C4-2B (cell line): ENCODE data around the gene LRRC75A.

Experiments used
- H3K27ac ChIP-seq: fragments of 450-650 bp; 2 replicates; pipeline ENCODE4 v1.5.1; 2017
- ZFX ChIP-seq: fragments of 450-650 bp; IDR thresholded peaks from 2 replicates; pipeline ENCODE4 v1.6.1; 2017
- TF ChIP-seq, protein P1 (sequence below): fragments of 450-650 bp; conservative IDR thresholded peaks from 2 replicates; pipeline ENCODE4 v1.5.1; 2017; ENCODE audit warnings: mild to moderate bottlenecking

The LRRC75A gene

DNA sequence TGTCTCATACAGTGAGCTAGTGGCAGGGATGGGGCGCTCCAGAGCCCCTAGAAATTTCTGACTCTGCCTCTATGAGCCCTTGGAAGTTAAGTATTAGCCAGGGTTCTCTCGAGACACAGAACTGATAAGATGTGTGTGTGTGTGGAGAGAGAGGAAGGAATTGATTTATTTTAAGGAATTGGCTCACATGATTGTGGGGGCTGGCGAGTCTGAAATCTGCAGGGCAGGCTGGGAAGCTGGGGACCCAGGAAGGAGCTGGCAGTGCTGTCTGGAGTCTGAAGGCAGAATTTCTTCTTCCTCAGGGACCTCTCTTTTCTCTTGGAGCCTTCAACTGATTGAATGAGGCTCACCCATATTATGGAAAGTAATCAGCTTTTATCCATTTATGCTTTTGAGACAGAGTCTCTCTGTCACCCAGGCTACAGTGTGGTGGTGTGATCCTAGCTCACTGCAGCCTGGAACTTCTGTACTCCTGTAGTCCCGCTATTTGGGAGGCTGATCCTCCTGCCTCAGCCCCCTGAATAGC lies 16.8 kb downstream of the LRRC75A start:
- TF ChIP-seq, protein P1, sequence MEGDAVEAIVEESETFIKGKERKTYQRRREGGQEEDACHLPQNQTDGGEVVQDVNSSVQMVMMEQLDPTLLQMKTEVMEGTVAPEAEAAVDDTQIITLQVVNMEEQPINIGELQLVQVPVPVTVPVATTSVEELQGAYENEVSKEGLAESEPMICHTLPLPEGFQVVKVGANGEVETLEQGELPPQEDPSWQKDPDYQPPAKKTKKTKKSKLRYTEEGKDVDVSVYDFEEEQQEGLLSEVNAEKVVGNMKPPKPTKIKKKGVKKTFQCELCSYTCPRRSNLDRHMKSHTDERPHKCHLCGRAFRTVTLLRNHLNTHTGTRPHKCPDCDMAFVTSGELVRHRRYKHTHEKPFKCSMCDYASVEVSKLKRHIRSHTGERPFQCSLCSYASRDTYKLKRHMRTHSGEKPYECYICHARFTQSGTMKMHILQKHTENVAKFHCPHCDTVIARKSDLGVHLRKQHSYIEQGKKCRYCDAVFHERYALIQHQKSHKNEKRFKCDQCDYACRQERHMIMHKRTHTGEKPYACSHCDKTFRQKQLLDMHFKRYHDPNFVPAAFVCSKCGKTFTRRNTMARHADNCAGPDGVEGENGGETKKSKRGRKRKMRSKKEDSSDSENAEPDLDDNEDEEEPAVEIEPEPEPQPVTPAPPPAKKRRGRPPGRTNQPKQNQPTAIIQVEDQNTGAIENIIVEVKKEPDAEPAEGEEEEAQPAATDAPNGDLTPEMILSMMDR: no peak
- no peak for TF ChIP-seq ZFX
- H3K27ac ChIP-seq: no peak overlapping the region

DNA sequence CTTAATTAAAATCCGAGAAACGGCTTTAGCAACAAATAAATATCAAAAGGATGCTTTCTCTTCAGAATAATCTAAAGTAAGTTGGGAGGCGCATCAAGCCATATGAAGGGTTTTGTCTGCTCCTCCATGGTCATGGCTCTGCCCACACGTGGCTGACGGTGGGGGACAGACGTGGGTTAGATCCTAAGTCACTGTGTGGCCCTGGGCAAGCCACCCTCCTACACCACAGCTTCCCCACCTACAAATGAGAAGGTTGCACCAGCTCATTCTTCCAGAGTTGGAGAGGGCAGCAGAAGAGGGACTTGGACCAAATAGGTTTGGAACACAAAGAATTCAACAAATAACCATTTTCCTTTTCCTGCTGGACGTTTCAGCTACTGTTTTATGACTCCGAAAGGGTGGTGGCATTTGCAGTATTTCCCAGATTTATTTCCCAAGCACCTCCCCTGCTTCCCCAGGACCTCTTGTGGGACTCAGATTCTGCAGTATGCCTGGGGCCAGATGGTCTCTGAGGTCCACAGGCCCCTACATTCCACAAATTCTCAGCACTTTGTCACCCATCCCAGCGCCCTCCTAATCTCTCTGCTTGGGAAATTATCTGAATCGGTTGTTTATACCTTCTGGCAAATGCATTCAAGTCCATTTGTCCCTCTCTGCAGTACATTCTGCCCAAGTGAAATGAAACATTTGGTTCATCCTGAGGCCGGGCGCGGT lies 17.8 kb downstream of the LRRC75A start:
- TF ChIP-seq, protein P1: no peak
- TF ChIP-seq ZFX: no peak

DNA sequence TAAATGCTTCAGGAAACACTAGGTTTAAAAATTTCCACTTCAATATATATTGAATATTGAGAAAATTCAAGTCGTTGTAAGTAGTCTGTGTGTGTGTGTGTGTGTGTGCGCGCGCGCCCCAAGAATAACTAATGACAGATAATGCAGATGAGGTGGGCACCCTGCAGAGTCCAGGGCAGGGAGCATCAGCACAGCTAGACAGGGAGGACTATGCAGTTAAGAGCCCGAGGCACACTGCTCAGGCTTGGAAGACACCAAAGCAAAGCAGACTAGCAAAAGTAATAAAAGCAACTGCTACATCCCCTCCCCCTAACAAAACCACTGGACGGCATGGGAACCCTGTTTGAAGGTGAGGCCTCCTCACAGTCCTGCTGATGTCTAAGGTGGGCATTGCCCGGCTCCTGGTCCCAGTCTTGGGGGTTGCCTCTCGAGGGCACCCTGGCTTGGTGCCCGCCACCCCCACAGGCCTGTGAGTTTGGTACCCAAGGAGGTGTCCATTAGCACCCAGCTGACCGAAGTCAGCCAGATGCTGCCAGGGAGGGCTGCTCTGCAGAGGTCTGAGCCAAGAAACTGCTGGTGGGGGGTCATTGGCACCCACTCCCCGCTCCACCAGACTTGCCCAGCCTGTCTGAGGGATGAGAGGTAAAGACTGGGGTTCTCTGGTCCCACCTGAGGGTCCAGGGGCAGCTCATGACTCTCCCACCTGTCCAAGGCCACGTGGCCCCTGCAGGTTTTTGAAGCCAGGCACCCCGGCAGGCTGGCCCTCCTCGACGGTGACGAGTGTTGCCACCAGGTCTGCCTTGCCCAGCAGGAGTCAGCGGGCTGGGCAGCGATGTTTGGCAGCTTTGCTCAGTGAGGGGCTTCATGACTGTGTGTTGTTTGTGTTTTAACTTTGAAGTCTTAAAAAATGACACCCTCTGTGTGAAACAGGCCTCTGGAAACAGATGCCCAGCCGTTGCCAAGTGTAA lies 18.7 kb downstream of the LRRC75A start:
- no peak overlapping the region for H3K27ac ChIP-seq
- TF ChIP-seq ZFX: no peak
- TF ChIP-seq, protein P1: no peak

More for the DNA sequence above, 17.8 kb downstream of the LRRC75A start:
- no peak overlapping the region for H3K27ac ChIP-seq

DNA sequence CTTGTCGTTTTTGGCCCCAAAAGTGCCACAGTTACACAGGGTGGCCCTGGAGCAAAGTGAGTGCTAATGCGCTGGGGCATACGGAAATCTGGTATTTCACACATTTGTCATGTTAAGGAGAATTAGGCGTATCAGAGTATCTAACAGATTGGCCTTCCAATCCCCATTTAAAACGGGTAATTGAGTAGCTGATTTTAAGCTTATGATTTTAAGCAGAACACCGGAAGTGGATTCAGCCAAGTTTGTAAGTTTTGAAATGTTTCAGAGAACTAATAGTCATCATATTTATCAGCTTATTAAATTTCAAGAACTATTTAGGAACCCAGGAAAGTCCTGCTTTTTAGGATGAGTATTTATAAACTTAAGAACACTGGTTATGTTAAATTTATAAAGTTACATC lies 19.5 kb downstream of the LRRC75A start:
- no peak overlapping the region for H3K27ac ChIP-seq
- TF ChIP-seq, protein P1: no peak
- TF ChIP-seq ZFX: no peak

DNA sequence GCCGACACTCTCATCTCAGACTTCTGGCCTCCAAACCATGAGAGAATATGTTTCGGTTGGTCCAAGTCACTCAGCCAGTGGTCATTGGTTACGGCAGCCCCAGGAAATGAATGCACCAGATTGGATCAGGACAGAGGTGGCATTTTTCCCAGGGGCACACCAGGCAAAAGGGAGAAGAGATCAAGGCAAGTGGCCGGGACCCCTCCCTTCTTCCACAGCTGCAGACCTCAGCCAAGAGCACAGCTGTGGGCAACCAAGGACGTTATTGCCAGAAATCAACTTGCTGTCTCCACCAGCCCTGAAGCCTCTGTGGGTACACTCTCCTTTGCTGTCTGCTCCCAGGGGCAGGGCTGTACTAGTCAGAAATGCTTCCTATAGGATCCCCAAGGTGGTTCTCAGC lies 20.7 kb downstream of the LRRC75A start:
- TF ChIP-seq, protein P1: no peak
- TF ChIP-seq ZFX: no peak
- no peak overlapping the region for H3K27ac ChIP-seq

DNA sequence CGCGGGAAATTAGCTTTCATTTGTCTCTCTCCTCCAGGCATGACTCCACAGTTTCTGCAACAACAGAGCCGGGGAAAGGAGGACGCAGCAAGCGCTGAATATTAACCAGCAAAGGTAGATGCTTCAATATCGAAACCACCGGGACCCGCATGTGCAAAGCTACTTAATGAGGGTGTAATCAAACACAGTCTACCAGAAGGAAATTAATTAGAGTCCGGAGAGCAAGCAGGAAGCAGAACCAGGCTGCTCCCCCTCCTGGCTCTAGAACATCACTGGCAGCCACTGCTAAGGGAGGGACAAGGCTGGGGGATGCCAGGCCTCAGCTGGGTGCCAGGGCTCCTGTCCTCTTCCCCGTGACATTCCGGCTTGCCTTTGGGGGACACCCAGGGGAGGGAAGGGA lies 21.7 kb downstream of the LRRC75A start:
- TF ChIP-seq, protein P1: no peak
- no peak for TF ChIP-seq ZFX

More for the DNA sequence above, 21.7 kb downstream of the LRRC75A start:
- H3K27ac ChIP-seq: no peak overlapping the region
